ENCODE measurements around the gene C12orf42. TPM values are rescaled to one million over a fixed set of nuclear protein-coding genes. Genes with fewer than 3 reads are reported as not detected.

Gene C12orf42
- total and polyA plus RNA-seq, 4 donors = 0.14 to 0.17 TPM; not detected in 2

DNA sequence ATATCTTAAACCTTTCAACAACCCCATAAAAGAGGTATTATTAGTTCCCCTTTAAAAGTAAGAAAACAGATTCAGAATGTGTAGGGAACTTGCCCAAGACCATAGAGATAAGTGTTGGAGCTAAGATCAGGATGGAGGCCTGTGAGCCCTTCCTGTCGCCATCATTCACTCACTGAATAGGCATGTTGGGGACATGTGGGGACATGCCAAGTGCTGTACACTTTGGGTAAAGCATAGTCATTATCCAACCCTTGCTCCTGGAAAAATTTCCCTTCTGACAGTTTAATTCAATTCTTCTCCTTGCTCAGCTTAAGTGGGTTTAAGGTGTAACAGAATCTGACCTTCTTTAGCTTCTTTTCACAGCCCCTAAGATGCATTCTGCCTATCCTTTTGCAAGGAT is 28.0 kb upstream of the C12orf42 start:
- Histone ChIP-seq H3K27me3 (ENCODE audit: control insufficient read depth in 4 of 4, insufficient read depth in 4 of 4, low read length in 3 of 4) (peaks cover 0 to 2% (median 0%) of the 10 kb centered on the region in 4 donors), H3K9me3 (ENCODE audit: control insufficient read depth in 4 of 4, low read length in 3 of 4) (no peaks in the 10 kb centered on the region), H3K4me3 (ENCODE audit: low read depth in 1 of 3, low read length in 3 of 3) (no peak overlapping the region), H3K36me3 (ENCODE audit: control insufficient read depth in 4 of 4, insufficient read depth in 3 of 4, low read depth in 1 of 4, low read length in 3 of 4) (no peaks in the 10 kb centered on the region), H3K27ac (ENCODE audit: low read depth in 1 of 2, low read length in 2 of 2) (no peak overlapping the region), H3K4me1 (ENCODE audit: control insufficient read depth in 4 of 4, insufficient read depth in 4 of 4, low read length in 3 of 4) (no peaks in the 10 kb centered on the region), H3K9ac (ENCODE audit: low read depth in 1 of 2, low read length in 2 of 2) (no peak overlapping the region)
- WGBS = 95% methylated on average over 1 of the region's 1 CpG
- no peak for DNase-seq (ENCODE audit: low spot score)
- TF ChIP-seq, protein P1, sequence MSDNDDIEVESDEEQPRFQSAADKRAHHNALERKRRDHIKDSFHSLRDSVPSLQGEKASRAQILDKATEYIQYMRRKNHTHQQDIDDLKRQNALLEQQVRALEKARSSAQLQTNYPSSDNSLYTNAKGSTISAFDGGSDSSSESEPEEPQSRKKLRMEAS (IDR thresholded peaks at IDR 0.05) = no peak
- TF ChIP-seq TAF1 (conservative IDR thresholded peaks at IDR 0.05) (no peak), YY1 (IDR thresholded peaks at IDR 0.05) (no peak), NR2F2 (IDR thresholded peaks at IDR 0.05) (no peak), RAD21 (IDR thresholded peaks at IDR 0.05) (no peak), HNF4A (conservative IDR thresholded peaks at IDR 0.05) (no peak), FOXA1 (IDR thresholded peaks at IDR 0.05) (no peak), SP1 (IDR thresholded peaks at IDR 0.05) (no peak)

DNA sequence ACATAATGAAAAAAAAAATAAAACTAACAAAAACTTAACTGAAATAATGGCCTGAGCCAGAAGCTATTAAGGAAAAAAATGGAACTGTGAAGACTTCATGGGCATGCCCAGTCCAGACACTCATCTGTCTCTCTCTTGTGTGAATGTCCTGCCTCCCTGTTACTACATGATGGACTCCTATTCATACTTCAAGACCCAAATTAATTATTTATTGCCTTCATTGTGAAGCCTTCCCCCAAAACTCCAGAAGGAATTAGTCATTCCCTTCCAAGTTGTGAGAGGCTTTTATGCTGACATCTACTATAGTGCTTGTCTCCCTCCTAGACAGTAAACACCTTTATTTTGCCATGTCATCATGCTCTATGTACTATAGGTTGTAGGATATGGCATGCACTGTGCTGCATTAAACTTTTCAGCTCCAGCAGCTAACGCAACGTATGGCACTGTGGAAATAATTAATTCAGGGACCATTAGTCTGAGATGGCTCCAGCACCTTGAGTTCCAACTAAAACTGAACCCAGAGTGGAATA is 25.0 kb upstream of the C12orf42 start:
- Histone ChIP-seq H3K9me3 (ENCODE audit: control insufficient read depth in 4 of 4, low read length in 3 of 4) (no peaks in the 10 kb centered on the region), H3K4me1 (ENCODE audit: control insufficient read depth in 4 of 4, insufficient read depth in 4 of 4, low read length in 3 of 4) (no peaks in the 10 kb centered on the region), H3K4me3 (ENCODE audit: low read depth in 1 of 3, low read length in 3 of 3) (no peak overlapping the region), H3K27me3 (ENCODE audit: control insufficient read depth in 4 of 4, insufficient read depth in 4 of 4, low read length in 3 of 4) (peaks cover 0 to 2% (median 0%) of the 10 kb centered on the region in 4 donors), H3K9ac (ENCODE audit: low read depth in 1 of 2, low read length in 2 of 2) (no peak overlapping the region), H3K36me3 (ENCODE audit: control insufficient read depth in 4 of 4, insufficient read depth in 3 of 4, low read depth in 1 of 4, low read length in 3 of 4) (no peaks in the 10 kb centered on the region), H3K27ac (ENCODE audit: low read depth in 1 of 2, low read length in 2 of 2) (no peak overlapping the region)
- WGBS = 84% methylated on average over 2 of the region's 2 CpGs
- DNase-seq (ENCODE audit: low spot score) = no peak
- TF ChIP-seq GABPA (IDR thresholded peaks at IDR 0.05 in 1 of 2, conservative IDR thresholded peaks at IDR 0.05 in 1 of 2) = no peak
- TF ChIP-seq, protein P2, sequence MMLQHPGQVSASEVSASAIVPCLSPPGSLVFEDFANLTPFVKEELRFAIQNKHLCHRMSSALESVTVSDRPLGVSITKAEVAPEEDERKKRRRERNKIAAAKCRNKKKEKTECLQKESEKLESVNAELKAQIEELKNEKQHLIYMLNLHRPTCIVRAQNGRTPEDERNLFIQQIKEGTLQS (IDR thresholded peaks at IDR 0.05) = no peak
- no peak for TF ChIP-seq FOXA2 (IDR thresholded peaks at IDR 0.05)
- TF ChIP-seq HNF4G (IDR thresholded peaks at IDR 0.05) = no peak

DNA sequence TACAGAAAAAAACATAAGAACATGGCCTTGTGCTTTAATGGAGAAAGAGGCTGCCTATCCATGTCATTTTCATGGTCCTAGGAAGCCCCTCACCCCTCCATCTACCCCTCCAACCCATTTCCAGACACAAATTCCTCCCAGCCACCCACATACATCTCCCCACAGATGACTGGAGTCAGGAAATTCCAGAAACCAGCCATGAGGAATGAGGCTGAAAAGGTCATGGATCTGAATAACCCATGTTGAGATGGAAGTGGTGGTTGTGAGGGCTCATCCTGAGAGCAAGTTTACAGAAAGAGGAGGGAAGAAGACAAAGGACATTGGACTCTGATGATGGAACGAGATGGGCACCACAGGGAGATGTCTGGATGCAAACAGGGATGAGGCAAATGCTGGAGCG is 23.9 kb upstream of the C12orf42 start:
- no peak for DNase-seq (ENCODE audit: low spot score)
- H3K9me3 ChIP-seq (ENCODE audit: control insufficient read depth in 4 of 4, low read length in 3 of 4) = no peaks in the 10 kb centered on the region
- peaks cover 0 to 2% (median 0%) of the 10 kb centered on the region in 4 donors for H3K27me3 ChIP-seq (ENCODE audit: control insufficient read depth in 4 of 4, insufficient read depth in 4 of 4, low read length in 3 of 4)
- no peaks in the 10 kb centered on the region for H3K36me3 ChIP-seq (ENCODE audit: control insufficient read depth in 4 of 4, insufficient read depth in 3 of 4, low read depth in 1 of 4, low read length in 3 of 4)
- 74% methylated on average over 2 of the region's 2 CpGs for WGBS
- H3K27ac ChIP-seq (ENCODE audit: low read depth in 1 of 2, low read length in 2 of 2) = no peak overlapping the region
- H3K9ac ChIP-seq (ENCODE audit: low read depth in 1 of 2, low read length in 2 of 2) = no peak overlapping the region
- TF ChIP-seq, protein P3, sequence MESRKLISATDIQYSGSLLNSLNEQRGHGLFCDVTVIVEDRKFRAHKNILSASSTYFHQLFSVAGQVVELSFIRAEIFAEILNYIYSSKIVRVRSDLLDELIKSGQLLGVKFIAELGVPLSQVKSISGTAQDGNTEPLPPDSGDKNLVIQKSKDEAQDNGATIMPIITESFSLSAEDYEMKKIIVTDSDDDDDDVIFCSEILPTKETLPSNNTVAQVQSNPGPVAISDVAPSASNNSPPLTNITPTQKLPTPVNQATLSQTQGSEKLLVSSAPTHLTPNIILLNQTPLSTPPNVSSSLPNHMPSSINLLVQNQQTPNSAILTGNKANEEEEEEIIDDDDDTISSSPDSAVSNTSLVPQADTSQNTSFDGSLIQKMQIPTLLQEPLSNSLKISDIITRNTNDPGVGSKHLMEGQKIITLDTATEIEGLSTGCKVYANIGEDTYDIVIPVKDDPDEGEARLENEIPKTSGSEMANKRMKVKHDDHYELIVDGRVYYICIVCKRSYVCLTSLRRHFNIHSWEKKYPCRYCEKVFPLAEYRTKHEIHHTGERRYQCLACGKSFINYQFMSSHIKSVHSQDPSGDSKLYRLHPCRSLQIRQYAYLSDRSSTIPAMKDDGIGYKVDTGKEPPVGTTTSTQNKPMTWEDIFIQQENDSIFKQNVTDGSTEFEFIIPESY (IDR thresholded peaks at IDR 0.05) = no peak
- TF ChIP-seq HNF4A (conservative IDR thresholded peaks at IDR 0.05) (no peak), TAF1 (conservative IDR thresholded peaks at IDR 0.05) (no peak)
- no peaks in the 10 kb centered on the region for H3K4me1 ChIP-seq (ENCODE audit: control insufficient read depth in 4 of 4, insufficient read depth in 4 of 4, low read length in 3 of 4)
- H3K4me3 ChIP-seq (ENCODE audit: low read depth in 1 of 3, low read length in 3 of 3) = no peak overlapping the region

All from liver (tissue), 9 donors.